SK-N-MC (cell line): Measurements from ENCODE around the gene ZAR1.

ENCODE experiments used
- EZH2 ChIP-seq: fragments of 200-600 bp; sonication (generic); IDR thresholded peaks from one replicate; pipeline ENCODE4 v1.6.1; 2017; ENCODE audit warnings: antibody characterized with exemption
- FOXP2 ChIP-seq: optimal IDR thresholded peaks from 2 replicates; pipeline ENCODE3; 2011; ENCODE audit warnings: mild to moderate bottlenecking, moderate library complexity; ENCODE audit not compliant: insufficient read depth; ENCODE audit errors: extremely low read length, control extremely low read depth
- POLR2AphosphoS5 ChIP-seq: IDR thresholded peaks from 2 replicates; pipeline ENCODE4 v1.6.1; 2012; ENCODE audit warnings: mild to moderate bottlenecking, low read depth, low read length, borderline replicate concordance

- TF ChIP-seq POLR2AphosphoS5 (no peak), EZH2 (no peak), FOXP2 (no peak)
Measured at GRCh38 chr4:48526406-48526805, 36.4 kb downstream of the ZAR1 start.
